HG02885 (cell line): ENCODE results near the gene DPP4.

Experiments used
- ATAC-seq: cut with Tn5 transposase; IDR thresholded peaks from one replicate; pipeline ENCODE4 v1.9.1; 2021; ENCODE audit warnings: mild to moderate bottlenecking; ENCODE audit not compliant: unreplicated experiment, poor library complexity

The DPP4 gene

GRCh38 chr2:162022290-162022945 is 51.6 kb downstream of the DPP4 start:
- no peak for ATAC-seq

- ATAC-seq: no peak
These were observed 52.4 kb downstream of the DPP4 start for GRCh38 chr2:162021516-162022058.

- ATAC-seq: no peak
These were observed 55.5 kb downstream of the DPP4 start for GRCh38 chr2:162018530-162018929.

GRCh38 chr2:162017233-162017632 is 56.8 kb downstream of the DPP4 start:
- no peak for ATAC-seq

GRCh38 chr2:162016080-162016479 is 57.9 kb downstream of the DPP4 start:
- no peak for ATAC-seq

GRCh38 chr2:162014751-162015150 is 59.3 kb downstream of the DPP4 start:
- ATAC-seq: no peak

GRCh38 chr2:162013514-162014475 is 60.2 kb downstream of the DPP4 start:
- ATAC-seq: no peak

GRCh38 chr2:162012565-162013058 is 61.4 kb downstream of the DPP4 start:
- no peak for ATAC-seq

- ATAC-seq: no peak
These were observed 62.1 kb downstream of the DPP4 start for GRCh38 chr2:162011706-162012564.

GRCh38 chr2:162009543-162009942 is 64.5 kb downstream of the DPP4 start:
- ATAC-seq: no peak

GRCh38 chr2:162007447-162008040 is 66.5 kb downstream of the DPP4 start:
- ATAC-seq: peak; percentile 45

- no peak for ATAC-seq
These were observed 67.7 kb downstream of the DPP4 start for GRCh38 chr2:162006337-162006736.

GRCh38 chr2:162004031-162004430 is 70.0 kb downstream of the DPP4 start:
- no peak for ATAC-seq

GRCh38 chr2:162002623-162003235 is 71.3 kb downstream of the DPP4 start:
- no peak for ATAC-seq

GRCh38 chr2:162000431-162000830 is 73.6 kb downstream of the DPP4 start:
- ATAC-seq: no peak

- ATAC-seq: no peak
These were observed 74.7 kb downstream of the DPP4 start for GRCh38 chr2:161999321-161999720.

GRCh38 chr2:161998857-161999256 is 75.2 kb downstream of the DPP4 start:
- ATAC-seq: no peak

GRCh38 chr2:161997916-161998471 is 76.0 kb downstream of the DPP4 start:
- ATAC-seq: no peak

GRCh38 chr2:161995553-161996016 is 78.4 kb downstream of the DPP4 start:
- ATAC-seq: no peak
